Measurements from ENCODE around the gene CD9.

The CD9 gene

GRCh38 chr12:6277982-6278438 is 77.8 kb downstream of the CD9 start:
- no peak for DNase-seq

- DNase-seq = peak; percentile 84
Measured at GRCh38 chr12:6278439-6279255, 78.4 kb downstream of the CD9 start.

- DNase-seq = no peak
Measured at GRCh38 chr12:6279256-6279628, 79.0 kb downstream of the CD9 start.

GRCh38 chr12:6279631-6280030 is 79.4 kb downstream of the CD9 start:
- DNase-seq = no peak

- no peak for DNase-seq
Measured at GRCh38 chr12:6280053-6280469, 79.9 kb downstream of the CD9 start.

- no peak for DNase-seq
Measured at GRCh38 chr12:6280672-6281071, 80.5 kb downstream of the CD9 start.

- DNase-seq = no peak
Measured at GRCh38 chr12:6281081-6281809, 81.0 kb downstream of the CD9 start.

- DNase-seq = no peak
Measured at GRCh38 chr12:6282453-6282840, 82.2 kb downstream of the CD9 start.

GRCh38 chr12:6284273-6284672 is 84.1 kb downstream of the CD9 start:
- DNase-seq = no peak

- peak; percentile 68 for DNase-seq
Measured at GRCh38 chr12:6285063-6285477, 84.9 kb downstream of the CD9 start.

- no peak for DNase-seq
Measured at GRCh38 chr12:6285532-6286306, 85.5 kb downstream of the CD9 start.
